Neural crest cell (in vitro differentiated cells): ENCODE data around the gene SBNO1. TPM values are rescaled to one million over a fixed set of nuclear protein-coding genes. Genes with fewer than 3 reads are reported as not detected.

Experiments
- DNase-seq: peaks from one replicate; pipeline ENCODE4 v3.0.0; 2021; ENCODE audit warnings: low read depth, mixed read lengths, low spot score
- H3K27ac Mint-ChIP-seq: one replicate; pipeline ENCODE4 v1.8.0; 2021; ENCODE audit warnings: mild to moderate bottlenecking, mixed read lengths; ENCODE audit not compliant: unreplicated experiment
- H3K27me3 Mint-ChIP-seq: 2 replicates; pipeline ENCODE4 v1.8.0; 2021; ENCODE audit warnings: low read depth, mild to moderate bottlenecking, mixed read lengths
- H3K36me3 Mint-ChIP-seq: 2 replicates; pipeline ENCODE4 v1.8.0; 2021; ENCODE audit warnings: low read depth, mild to moderate bottlenecking, mixed read lengths
- H3K4me1 Mint-ChIP-seq: 2 replicates; pipeline ENCODE4 v1.8.0; 2021; ENCODE audit warnings: mixed read lengths
- H3K4me3 Mint-ChIP-seq: one replicate; pipeline ENCODE4 v1.8.0; 2021; ENCODE audit warnings: mild to moderate bottlenecking, mixed read lengths
- H3K9me3 Mint-ChIP-seq: 2 replicates; pipeline ENCODE4 v1.8.0; 2021; ENCODE audit warnings: mixed read lengths
- total RNA-seq: library from RNA; stranded (reverse); gene quantifications from 2 replicates; pipeline ENCODE4 v1.2.1, GENCODE V29; 2021
- TF ChIP-seq, protein P1 (sequence below): fragments of 200-600 bp; sonication (generic); conservative IDR thresholded peaks from 2 replicates; pipeline ENCODE4 v1.5.0; 2021; ENCODE audit warnings: antibody characterized with exemption, mild to moderate bottlenecking

SBNO1 gene
- total RNA-seq, 1 donor from 2014 or later, result 43.2 TPM

GRCh38 chr12:123390498-123391426 lies 26.1 kb upstream of the SBNO1 start:
- Mint-ChIP-seq H3K36me3 (peaks cover 3% of the 10 kb centered on the region), H3K4me1 (peaks cover 40% of the 10 kb centered on the region), H3K4me3 (peak overlapping the region; percentile 96), H3K27me3 (no peaks in the 10 kb centered on the region), H3K27ac (no peak overlapping the region), H3K9me3 (no peaks in the 10 kb centered on the region)
- TF ChIP-seq, protein P1, sequence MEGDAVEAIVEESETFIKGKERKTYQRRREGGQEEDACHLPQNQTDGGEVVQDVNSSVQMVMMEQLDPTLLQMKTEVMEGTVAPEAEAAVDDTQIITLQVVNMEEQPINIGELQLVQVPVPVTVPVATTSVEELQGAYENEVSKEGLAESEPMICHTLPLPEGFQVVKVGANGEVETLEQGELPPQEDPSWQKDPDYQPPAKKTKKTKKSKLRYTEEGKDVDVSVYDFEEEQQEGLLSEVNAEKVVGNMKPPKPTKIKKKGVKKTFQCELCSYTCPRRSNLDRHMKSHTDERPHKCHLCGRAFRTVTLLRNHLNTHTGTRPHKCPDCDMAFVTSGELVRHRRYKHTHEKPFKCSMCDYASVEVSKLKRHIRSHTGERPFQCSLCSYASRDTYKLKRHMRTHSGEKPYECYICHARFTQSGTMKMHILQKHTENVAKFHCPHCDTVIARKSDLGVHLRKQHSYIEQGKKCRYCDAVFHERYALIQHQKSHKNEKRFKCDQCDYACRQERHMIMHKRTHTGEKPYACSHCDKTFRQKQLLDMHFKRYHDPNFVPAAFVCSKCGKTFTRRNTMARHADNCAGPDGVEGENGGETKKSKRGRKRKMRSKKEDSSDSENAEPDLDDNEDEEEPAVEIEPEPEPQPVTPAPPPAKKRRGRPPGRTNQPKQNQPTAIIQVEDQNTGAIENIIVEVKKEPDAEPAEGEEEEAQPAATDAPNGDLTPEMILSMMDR, result no peak
- DNase-seq, result no peak

DNA sequence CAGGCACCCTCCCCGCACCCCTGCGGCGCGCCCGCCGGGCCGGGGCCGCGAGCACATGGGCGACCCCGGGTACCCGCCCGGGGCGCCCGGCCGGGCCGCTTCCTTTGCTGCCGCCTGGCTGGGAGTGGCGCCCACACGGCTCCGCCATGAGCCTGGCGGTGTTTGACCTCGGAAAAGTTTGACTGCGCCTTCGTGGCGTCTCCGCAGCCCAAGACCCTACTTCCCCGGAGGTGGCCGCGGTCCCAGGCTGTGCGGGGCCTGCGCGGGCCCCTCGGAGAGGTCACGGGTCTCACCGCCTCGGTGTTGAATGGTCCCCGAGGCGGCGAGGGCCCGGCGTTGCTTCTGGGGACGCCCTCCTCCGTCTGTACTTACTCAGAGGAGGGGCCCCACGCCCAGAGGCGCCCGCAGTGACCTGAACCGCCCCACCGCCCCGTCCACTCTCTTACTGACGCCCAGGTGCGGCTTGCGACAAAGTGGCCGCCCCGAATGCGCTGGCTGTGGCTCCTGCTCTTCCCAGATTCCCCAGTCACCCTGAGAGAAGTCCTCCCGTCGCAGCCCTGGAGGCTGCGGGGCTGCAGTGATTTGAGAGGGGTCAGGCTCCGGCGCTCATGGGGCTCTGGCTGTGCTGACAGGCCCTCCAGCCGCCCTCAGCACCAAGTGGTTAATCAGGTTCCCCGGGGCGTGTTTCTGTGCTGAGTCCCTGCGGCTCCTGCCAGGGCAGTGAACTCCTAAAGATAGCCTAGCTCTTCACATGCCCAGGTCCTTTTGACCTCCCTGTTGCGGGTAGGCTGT lies 25.1 kb upstream of the SBNO1 start:
- peak overlapping the region; percentile 96 for H3K4me3 Mint-ChIP-seq
- H3K27me3 Mint-ChIP-seq, result no peaks in the 10 kb centered on the region
- peaks cover 40% of the 10 kb centered on the region for H3K4me1 Mint-ChIP-seq
- peaks cover 3% of the 10 kb centered on the region for H3K36me3 Mint-ChIP-seq
- H3K9me3 Mint-ChIP-seq, result no peaks in the 10 kb centered on the region
- peak; percentile 19 for DNase-seq
- TF ChIP-seq, protein P1, result no peak
- peak overlapping the region; percentile 88 for H3K27ac Mint-ChIP-seq

DNA sequence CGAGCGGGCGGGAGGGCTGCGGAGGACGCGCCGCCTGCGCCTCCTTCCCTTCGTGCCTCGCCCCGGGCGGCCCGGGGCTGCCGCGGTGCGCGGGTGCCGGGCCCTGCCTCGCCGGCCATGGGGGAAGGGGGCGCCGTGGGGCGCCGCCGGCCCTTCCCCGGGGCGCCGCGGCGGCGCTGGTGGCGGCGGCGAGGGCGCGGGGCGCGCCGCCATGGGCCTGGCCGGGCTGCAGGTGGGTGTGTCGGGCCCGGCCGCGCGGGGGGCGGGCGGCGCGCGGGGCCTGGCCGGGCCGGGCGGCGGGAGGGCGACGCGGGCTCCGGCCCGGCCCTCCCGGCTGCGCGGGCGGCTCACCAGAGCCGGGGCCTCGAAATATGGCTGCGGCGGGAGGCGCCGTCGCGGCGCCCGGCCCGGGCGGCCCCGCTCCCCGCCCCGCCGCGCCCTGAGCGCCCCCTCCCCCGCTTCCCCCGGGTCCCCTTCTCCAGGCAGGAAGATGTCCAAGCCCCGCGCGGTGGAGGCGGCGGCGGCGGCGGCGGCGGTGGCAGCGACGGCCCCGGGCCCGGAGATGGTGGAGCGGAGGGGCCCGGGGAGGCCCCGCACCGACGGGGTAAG lies 24.4 kb upstream of the SBNO1 start:
- Mint-ChIP-seq H3K27me3 (no peaks in the 10 kb centered on the region), H3K27ac (no peak overlapping the region), H3K4me3 (no peak overlapping the region), H3K4me1 (peaks cover 40% of the 10 kb centered on the region), H3K36me3 (peaks cover 3% of the 10 kb centered on the region), H3K9me3 (no peaks in the 10 kb centered on the region)
- no peak for DNase-seq
- TF ChIP-seq, protein P1, result no peak

- peaks cover 3% of the 10 kb centered on the region for H3K36me3 Mint-ChIP-seq
- H3K9me3 Mint-ChIP-seq, result no peaks in the 10 kb centered on the region
- H3K4me3 Mint-ChIP-seq, result peak overlapping the region; percentile 97
- peak overlapping the region; percentile 91 for H3K27ac Mint-ChIP-seq
- H3K27me3 Mint-ChIP-seq, result no peaks in the 10 kb centered on the region
- peaks cover 44% of the 10 kb centered on the region for H3K4me1 Mint-ChIP-seq
- TF ChIP-seq, protein P1, result no peak
- DNase-seq, result peak; percentile 57
Observed at GRCh38 chr12:123388177-123388950, 23.7 kb upstream of the SBNO1 start.
